Skeletal muscle satellite cell (primary cell): ENCODE results near the gene SGCA.
A peak's percentile ranks its signal among the peaks of the same experiment; 100 is the strongest.

Source experiments
- H3K27me3 ChIP-seq: 2 replicates; pipeline ENCODE4 v1.7.0; 2013; ENCODE audit warnings: low read length; ENCODE audit not compliant: control insufficient read depth, insufficient read depth
- H3K36me3 ChIP-seq: 2 replicates; pipeline ENCODE4 v1.7.0; 2013; ENCODE audit warnings: mild to moderate bottlenecking, control low read depth, low read length; ENCODE audit not compliant: insufficient read depth
- H3K4me1 ChIP-seq: 2 replicates; pipeline ENCODE4 v1.7.0; 2013; ENCODE audit warnings: low read length; ENCODE audit not compliant: control insufficient read depth, insufficient read depth
- H3K4me2 ChIP-seq: 2 replicates; pipeline ENCODE4 v1.7.0; 2013; ENCODE audit warnings: mild to moderate bottlenecking, low read length
- H3K4me3 ChIP-seq: 2 replicates; pipeline ENCODE4 v1.7.0; 2013; ENCODE audit warnings: low read length
- H3K9ac ChIP-seq: 2 replicates; pipeline ENCODE4 v1.7.0; 2013; ENCODE audit warnings: mild to moderate bottlenecking, low read depth, low read length, moderate library complexity
- H3K9me3 ChIP-seq: replicated peaks from 2 replicates; pipeline ENCODE4 v1.7.0; 2013; ENCODE audit warnings: mild to moderate bottlenecking, control low read depth, low read length

SGCA gene

GRCh38 chr17:50165066-50165465 lies 739 bp upstream of the SGCA start:
- H3K9ac ChIP-seq = no peak overlapping the region
- no peaks in the 10 kb centered on the region for H3K36me3 ChIP-seq
- no peaks in the 10 kb centered on the region for H3K27me3 ChIP-seq
- peaks cover 37% of the 10 kb centered on the region for H3K4me1 ChIP-seq
- no peaks in the 10 kb centered on the region for H3K9me3 ChIP-seq
- H3K4me2 ChIP-seq = no peak overlapping the region
- H3K4me3 ChIP-seq = no peak overlapping the region

DNA sequence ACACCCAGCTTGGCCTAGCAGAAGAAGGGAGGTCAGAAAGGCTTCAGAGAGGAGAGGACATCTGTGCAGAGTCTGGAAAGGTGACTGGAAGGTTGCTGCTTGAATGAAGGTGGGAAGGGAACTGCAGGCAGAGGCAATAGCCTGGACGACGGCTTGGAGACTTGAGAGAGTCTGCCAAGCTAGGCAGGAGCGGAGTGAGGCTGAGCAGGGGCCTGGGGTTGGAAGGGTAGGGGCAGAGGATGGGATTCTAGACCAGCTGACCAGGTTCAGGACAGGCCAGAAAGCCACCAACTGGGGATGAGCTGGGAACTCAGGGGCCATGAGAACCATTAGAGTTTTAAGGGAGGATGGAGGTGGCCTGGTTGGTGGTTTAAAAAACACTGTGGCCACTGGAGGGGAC lies 339 bp upstream of the SGCA start:
- Histone ChIP-seq H3K4me3 (peak overlapping the region; percentile 76), H3K4me1 (peaks cover 37% of the 10 kb centered on the region), H3K9ac (peak overlapping the region; percentile 92), H3K4me2 (peak overlapping the region; percentile 81), H3K36me3 (no peaks in the 10 kb centered on the region), H3K9me3 (no peaks in the 10 kb centered on the region), H3K27me3 (no peaks in the 10 kb centered on the region)

- H3K36me3 ChIP-seq = no peaks in the 10 kb centered on the region
- no peaks in the 10 kb centered on the region for H3K27me3 ChIP-seq
- peak overlapping the region; percentile 76 for H3K4me3 ChIP-seq
- peak overlapping the region; percentile 81 for H3K4me2 ChIP-seq
- peaks cover 29% of the 10 kb centered on the region for H3K4me1 ChIP-seq
- no peaks in the 10 kb centered on the region for H3K9me3 ChIP-seq
- peak overlapping the region; percentile 92 for H3K9ac ChIP-seq
Measured at GRCh38 chr17:50166518-50167181, 845 bp downstream of the SGCA start.

DNA sequence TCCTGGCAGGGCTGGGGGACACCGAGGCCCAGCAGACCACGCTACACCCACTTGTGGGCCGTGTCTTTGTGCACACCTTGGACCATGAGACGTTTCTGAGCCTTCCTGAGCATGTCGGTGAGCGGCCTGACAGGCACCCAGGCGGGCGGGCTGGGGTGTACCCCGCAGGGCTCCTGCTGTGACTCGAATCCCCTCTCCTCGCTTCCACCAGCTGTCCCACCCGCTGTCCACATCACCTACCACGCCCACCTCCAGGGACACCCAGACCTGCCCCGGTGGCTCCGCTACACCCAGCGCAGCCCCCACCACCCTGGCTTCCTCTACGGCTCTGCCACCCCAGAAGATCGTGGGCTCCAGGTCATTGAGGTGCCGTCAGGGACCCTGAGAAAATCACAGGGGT lies 1.6 kb downstream of the SGCA start:
- no peaks in the 10 kb centered on the region for H3K9me3 ChIP-seq
- peak overlapping the region; percentile 53 for H3K4me3 ChIP-seq

DNA sequence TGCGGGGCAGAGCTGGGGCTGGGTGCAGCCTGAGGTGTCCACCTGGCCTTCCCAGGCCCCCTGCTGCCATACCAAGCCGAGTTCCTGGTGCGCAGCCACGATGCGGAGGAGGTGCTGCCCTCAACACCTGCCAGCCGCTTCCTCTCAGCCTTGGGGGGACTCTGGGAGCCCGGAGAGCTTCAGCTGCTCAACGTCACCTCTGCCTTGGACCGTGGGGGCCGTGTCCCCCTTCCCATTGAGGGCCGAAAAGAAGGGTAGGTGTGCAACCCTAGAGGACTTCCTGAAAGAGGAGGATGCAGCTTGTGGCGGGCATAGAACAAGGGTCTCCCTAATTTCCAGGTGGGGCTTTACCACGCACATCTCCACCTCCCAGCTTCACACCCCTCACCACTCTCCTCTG lies 2.5 kb downstream of the SGCA start:
- H3K4me2 ChIP-seq = no peak overlapping the region
- peaks cover 31% of the 10 kb centered on the region for H3K4me1 ChIP-seq
- no peaks in the 10 kb centered on the region for H3K36me3 ChIP-seq
- no peaks in the 10 kb centered on the region for H3K27me3 ChIP-seq
- no peak overlapping the region for H3K9ac ChIP-seq
- H3K4me3 ChIP-seq = no peak overlapping the region
- no peaks in the 10 kb centered on the region for H3K9me3 ChIP-seq

More for the DNA sequence above, 1.6 kb downstream of the SGCA start:
- H3K36me3 ChIP-seq = no peaks in the 10 kb centered on the region
- peak overlapping the region; percentile 68 for H3K4me2 ChIP-seq
- H3K4me1 ChIP-seq = peaks cover 25% of the 10 kb centered on the region
- no peaks in the 10 kb centered on the region for H3K27me3 ChIP-seq
- peak overlapping the region; percentile 58 for H3K9ac ChIP-seq

- Histone ChIP-seq H3K36me3 (no peaks in the 10 kb centered on the region), H3K4me2 (peak overlapping the region; percentile 10), H3K4me3 (no peak overlapping the region), H3K9me3 (no peaks in the 10 kb centered on the region), H3K9ac (no peak overlapping the region), H3K27me3 (no peaks in the 10 kb centered on the region), H3K4me1 (peaks cover 40% of the 10 kb centered on the region)
Measured at GRCh38 chr17:50169121-50169764, 3.4 kb downstream of the SGCA start.

DNA sequence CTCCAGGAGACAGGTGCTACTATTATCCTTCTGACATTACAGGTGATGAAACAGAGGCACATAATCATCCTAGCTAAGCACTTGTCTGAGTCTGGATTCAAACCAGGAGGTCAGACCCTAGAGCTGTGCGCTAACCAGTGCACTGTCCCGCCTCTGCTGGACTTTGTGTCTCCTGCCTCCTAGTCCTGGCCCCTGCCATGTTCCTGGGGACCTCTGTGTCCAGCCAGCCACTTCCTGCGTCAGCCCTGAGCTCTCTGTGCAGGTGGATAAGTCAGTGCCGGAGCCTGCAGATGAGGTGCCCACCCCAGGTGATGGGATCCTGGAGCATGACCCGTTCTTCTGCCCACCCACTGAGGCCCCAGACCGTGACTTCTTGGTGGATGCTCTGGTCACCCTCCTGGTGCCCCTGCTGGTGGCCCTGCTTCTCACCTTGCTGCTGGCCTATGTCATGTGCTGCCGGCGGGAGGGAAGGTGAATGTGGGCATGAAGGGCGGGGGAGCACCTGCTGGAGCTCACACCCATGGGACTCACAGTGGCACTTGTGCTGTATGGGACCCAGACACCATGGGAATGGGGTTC lies 4.2 kb downstream of the SGCA start:
- peaks cover 40% of the 10 kb centered on the region for H3K4me1 ChIP-seq
- H3K9ac ChIP-seq = no peak overlapping the region
- no peaks in the 10 kb centered on the region for H3K36me3 ChIP-seq
- H3K4me3 ChIP-seq = no peak overlapping the region
- no peak overlapping the region for H3K4me2 ChIP-seq
- no peaks in the 10 kb centered on the region for H3K9me3 ChIP-seq
- H3K27me3 ChIP-seq = no peaks in the 10 kb centered on the region

GRCh38 chr17:50170662-50171370 lies 5.0 kb downstream of the SGCA start:
- H3K9ac ChIP-seq = no peak overlapping the region
- no peaks in the 10 kb centered on the region for H3K27me3 ChIP-seq
- H3K4me2 ChIP-seq = no peak overlapping the region
- H3K4me3 ChIP-seq = no peak overlapping the region
- H3K4me1 ChIP-seq = peaks cover 39% of the 10 kb centered on the region
- no peaks in the 10 kb centered on the region for H3K9me3 ChIP-seq
- H3K36me3 ChIP-seq = no peaks in the 10 kb centered on the region

DNA sequence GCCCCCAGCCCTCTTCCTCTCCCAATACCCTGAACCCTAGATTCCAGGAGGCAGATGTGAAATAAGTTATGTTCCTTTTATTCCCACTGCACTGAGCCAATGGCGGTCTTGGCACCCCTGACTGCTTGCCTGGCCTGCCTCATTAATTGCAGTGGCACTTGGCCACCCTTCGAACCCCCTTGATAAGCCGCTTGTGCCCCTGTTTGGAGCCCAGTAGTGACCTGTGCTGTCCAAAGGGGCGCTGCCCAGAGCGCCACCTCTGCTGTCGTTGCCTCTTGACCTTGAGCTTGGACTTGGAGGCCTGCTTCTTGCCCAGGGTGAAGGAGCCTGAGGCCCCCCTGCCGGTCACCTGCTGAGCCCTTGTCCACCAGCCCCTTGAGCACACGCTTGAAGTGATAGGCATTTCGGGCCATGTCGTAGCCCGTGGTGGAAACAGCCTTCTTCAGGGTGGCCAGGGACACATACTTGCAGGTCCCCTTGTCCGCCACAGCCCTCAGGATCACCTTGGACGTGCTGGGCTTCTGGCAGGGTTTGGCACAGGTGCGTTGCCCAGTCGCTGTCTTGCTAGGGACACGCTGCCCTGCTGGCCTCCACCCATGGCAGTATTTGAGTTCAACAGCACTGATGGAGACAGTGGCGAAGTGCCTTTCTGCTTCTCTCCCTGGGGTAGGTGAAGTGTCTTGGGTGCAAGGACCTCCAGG lies 5.7 kb downstream of the SGCA start:
- H3K36me3 ChIP-seq = no peaks in the 10 kb centered on the region
- H3K4me3 ChIP-seq = no peak overlapping the region
- H3K27me3 ChIP-seq = no peaks in the 10 kb centered on the region

DNA sequence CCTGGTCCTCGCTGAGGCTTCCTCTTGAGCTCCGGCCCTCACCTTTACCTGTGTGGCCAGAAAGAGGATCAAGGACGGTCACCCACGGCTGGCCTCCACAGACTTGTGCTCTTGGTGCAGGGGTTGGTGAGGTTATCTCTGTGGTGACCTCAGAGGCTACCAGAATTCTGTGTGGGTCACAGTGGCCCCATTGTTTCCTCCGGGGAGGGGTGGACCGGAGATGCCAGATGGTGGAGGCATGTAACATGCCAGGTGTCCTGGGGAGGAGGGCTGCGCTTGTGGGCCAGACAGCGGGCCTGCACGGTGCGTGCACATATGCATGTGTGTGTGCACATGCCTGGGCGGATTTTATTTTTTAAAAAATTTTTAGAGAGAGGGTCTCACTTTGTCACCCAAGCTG lies 6.3 kb downstream of the SGCA start:
- Histone ChIP-seq H3K4me2 (no peak overlapping the region), H3K27me3 (no peaks in the 10 kb centered on the region), H3K4me3 (no peak overlapping the region), H3K9ac (no peak overlapping the region), H3K4me1 (peaks cover 43% of the 10 kb centered on the region), H3K9me3 (no peaks in the 10 kb centered on the region), H3K36me3 (no peaks in the 10 kb centered on the region)

More for the DNA sequence above, 5.7 kb downstream of the SGCA start:
- H3K9ac ChIP-seq = no peak overlapping the region
- H3K9me3 ChIP-seq = no peaks in the 10 kb centered on the region
- peaks cover 40% of the 10 kb centered on the region for H3K4me1 ChIP-seq
- H3K4me2 ChIP-seq = no peak overlapping the region

GRCh38 chr17:50172936-50173334 lies 7.1 kb downstream of the SGCA start:
- peak overlapping the region; percentile 76 for H3K9ac ChIP-seq
- H3K4me3 ChIP-seq = peak overlapping the region; percentile 16
- no peaks in the 10 kb centered on the region for H3K36me3 ChIP-seq

More at GRCh38 chr17:50172936-50173334, 7.1 kb downstream of the SGCA start:
- peak overlapping the region; percentile 42 for H3K4me2 ChIP-seq
- no peaks in the 10 kb centered on the region for H3K27me3 ChIP-seq
- no peaks in the 10 kb centered on the region for H3K9me3 ChIP-seq
- peaks cover 43% of the 10 kb centered on the region for H3K4me1 ChIP-seq
